Activated T-cell treated with anti-CD3 and anti-CD28 coated beads for 1 hour (primary cell): ENCODE results near the gene PODN.

ENCODE experiments used
- DNase-seq: peaks from one replicate; pipeline ENCODE4 v3.0.0-alpha.2; 2020; ENCODE audit warnings: low read depth

The PODN gene

DNA sequence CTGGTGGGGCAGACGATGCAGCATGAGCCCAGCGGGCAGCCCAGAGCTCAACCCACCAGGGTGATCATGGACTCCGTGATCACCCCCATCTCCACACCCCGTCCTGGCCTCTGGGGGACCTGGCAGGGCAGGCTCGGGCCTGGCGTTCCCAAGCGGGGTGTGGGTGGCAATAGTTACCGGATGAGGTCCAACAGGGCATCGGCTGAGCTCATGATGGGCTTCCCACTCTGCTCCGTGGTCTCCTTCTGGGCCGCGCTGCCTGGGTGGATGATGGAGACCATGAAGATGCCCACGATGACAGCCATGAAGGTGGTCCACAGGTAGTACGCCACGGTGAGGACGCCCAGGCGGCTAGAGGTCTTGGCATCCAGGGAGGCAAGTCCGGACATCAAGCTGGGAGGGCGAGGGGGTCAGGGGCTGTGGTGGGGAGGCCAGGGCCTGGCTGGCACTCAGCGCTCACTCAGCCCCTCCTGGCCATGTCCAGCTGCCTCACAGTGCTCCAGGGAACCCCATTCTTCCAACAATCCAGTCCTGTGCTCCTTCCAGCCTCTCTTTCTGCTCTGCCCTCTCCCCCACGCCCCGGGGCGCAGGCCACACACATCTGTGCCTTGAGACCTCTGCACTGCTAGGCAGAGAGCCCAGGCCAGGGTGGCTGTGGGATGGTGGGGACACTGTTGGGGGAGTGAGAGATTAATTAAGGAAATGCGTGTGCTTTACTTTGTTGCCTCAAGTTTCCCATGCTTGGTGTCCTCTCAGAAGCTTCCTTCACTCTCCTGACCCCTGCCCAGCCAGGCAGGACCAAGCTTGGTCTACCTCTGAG is 52.8 kb downstream of the PODN start:
- no peak for DNase-seq

DNA sequence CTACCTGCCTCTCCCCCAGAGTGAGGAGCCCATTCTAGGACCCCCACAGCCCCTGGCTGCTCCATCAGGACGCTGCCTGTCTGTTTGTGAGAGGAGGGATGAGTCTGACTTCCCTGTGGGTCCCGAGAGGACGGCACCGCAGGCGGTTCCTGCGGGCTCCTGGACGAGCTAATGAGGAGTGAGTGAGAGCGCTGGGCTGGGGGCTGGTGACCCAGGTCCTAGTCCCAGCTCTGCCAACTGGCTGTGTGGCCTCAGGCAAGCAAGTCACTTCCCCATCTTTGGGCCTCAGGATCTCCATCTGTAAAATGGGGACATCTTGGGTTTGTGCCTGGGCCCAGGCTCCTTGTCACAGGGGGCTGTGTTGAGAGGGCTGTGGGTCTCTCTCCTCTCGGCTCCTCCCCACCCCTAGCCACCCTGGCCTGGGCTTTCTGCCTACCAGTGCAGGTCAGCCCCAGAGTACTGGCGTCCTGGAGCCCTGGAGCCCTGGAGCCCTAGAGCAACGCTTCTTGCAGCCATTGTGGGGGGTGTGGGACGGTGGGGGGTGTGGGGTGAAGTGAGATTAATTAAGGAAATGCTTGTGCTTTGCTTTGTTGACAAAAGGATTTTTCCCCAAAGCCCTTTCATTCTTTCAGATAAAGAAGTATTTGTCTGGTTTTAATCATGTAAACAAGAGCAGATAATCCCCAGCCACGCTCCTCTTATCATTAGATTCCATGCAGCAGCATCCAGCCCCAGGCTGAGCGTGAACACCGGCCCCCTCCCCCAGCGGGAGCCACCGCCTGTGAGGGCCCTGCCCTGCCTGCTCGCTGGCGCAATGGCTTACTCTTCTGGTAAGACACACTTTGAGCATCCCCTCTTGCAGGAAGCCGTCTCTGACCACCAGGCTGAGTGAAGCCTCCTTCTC is 53.6 kb downstream of the PODN start:
- DNase-seq, result no peak

- no peak for DNase-seq
These were observed 54.3 kb downstream of the PODN start for GRCh38 chr1:53116307-53116810.

DNA sequence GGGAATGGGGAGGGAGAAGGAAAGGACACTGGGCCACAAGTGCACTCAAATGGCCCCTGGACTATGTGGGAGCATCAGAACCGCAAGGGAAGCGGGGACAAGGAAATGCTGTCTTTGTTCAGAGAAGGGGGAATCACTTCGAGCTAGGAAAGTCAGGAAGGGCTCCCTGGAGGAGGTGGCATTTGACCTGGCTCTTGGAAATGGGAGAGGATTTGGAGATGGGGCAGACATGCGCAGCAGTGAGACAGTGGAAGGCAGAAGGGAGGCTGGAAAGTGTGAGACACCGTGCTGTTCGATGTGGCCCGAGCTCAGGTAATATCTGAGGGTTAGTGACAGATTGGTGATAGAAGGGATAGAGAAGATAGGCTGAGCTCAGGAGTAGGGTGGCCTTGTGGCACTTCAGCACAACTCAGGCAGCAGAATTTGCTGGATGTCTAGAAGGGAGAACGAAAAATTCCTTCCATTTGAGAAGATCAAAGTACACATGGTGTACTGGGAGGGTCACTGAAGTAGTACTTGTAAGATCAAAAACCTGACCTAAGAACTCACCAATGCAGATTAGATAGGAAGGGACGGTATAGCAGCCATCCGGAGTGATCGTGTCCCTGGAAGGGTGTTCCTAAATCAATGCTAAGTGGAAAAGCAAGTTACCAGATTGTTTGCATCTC is 55.1 kb downstream of the PODN start:
- DNase-seq, result no peak

GRCh38 chr1:53117836-53118235 is 55.8 kb downstream of the PODN start:
- DNase-seq, result no peak

- no peak for DNase-seq
These were observed 58.6 kb downstream of the PODN start for GRCh38 chr1:53120659-53121058.

DNA sequence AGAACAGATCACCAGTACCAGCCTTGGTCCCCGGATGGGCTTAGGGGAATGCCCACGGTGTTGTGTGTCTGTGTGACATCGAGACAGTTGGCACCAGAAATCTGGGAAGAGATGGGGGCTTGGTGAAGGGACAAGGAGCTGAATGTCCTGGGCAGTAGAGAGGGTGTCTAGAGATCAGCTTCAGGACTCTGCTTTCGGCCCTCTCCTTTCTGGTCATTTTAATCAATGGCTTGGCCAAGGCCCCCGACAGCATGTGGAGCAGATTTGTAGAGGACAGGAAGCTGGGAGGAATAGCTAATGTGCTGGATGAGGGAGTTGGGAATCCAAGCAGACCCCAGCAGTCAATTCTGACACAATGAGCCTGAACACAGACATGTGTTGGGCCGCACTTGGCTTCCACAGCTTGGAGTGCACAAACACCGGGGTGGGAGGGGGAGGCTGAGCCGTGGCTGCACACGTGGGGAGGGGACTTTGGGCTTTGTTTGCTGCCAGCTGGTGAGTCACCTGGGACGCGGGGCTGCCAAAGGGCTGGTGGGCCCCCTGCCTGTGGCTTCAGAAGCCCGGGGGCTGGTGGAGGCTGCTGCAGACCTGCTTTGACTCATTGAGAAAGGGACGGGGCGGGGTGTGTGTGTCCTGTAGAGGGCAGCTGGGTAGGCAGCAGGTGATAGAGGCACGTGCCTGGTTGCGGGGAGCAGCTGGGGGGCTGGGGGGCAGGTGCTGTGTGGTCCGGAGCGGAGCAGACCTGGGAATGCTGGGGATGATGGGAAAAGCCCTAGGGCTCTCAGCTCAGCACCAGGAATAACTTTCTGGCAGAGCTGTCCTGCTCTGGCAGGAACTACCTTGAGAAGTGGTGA is 59.5 kb downstream of the PODN start:
- DNase-seq, result no peak

DNA sequence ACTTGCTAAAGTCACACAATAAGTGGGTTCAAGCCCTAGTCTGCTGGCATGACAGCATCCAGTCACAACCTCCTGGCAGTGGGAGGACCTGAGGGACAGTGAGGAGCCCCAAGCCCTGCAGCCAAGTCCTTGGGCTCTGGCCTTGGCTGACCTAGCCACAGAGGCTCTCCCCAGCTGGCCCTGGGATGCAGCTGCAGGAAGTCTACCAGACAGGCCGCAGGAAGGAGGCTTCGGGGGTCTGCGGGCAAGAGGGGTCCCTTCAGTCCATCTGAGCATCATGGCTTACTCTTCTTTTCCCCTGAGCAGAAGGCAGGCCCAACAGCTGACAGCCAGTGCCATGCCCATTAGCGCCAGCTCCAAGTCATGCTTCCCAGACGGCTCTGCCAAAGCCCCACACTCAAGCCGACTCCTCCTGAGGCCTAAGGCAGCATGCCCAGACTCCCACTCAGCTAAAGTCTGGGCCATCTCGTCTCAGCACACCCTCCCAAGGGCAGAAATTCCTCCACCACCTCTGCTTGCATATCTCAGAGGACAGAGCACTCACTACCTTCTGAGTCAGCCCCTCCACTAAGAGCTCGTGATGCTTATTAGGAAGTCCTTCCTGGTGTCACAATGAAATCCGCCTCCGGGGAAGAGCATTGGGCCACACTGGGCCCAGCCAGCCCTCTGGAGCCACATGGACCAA is 60.3 kb downstream of the PODN start:
- DNase-seq, result no peak

DNA sequence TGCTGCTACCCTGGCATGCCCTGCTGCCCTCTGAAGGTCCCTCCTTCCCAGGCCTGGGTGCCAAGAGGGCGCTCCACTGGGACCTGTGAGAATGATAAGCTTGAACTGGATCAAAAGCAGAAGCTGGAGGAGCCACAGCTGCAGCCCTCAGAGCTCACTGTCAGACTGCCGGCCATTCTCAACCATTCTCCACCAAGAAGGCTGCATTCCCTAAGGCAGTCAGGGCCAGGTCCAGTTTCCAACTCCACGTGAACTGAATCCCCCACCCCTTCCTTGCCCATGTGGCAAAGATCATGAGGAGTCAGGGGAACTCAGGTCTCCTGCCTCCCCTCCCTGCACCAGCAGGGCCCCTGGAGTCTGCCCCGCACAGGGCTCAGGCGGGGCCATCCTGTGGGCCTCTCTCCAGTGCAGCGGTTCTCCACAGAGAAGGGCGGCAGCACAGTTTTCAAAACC is 61.0 kb downstream of the PODN start:
- DNase-seq, result no peak

DNA sequence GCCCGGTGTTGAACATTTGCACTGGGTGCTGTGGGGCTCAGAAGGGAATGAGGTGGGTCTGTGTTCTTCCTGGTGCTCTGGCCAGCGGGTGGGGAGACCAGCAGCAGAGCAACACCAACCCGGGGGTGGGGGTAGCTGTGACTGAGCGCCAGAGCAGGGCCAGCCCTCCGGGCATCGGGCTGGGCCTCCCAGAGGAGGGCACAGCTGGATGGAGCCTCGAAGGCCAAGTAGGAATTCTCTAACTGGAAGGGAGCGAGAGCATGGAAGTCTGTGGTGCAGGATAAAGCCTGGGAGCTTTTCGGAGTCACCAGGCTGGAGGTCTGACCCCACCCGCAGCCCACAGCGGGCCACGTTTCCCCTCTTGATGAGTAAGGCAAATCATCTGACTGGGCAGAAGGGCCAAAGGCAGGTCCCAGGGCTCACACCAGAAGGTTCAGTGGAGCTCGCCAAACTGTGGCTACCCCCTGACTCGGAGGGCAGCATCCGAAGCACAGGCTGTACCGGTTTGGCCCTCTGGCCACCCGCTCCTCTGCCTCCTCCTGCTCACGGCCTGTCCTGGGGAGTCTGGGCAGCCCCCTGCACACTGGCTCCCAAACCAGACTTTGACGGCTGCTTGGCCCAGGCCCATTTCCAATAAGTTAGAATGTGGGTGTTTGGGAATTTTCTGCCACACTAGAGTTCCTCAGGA is 61.6 kb downstream of the PODN start:
- DNase-seq, result no peak

- DNase-seq, result no peak
These were observed 63.1 kb downstream of the PODN start for GRCh38 chr1:53125122-53125521.

DNA sequence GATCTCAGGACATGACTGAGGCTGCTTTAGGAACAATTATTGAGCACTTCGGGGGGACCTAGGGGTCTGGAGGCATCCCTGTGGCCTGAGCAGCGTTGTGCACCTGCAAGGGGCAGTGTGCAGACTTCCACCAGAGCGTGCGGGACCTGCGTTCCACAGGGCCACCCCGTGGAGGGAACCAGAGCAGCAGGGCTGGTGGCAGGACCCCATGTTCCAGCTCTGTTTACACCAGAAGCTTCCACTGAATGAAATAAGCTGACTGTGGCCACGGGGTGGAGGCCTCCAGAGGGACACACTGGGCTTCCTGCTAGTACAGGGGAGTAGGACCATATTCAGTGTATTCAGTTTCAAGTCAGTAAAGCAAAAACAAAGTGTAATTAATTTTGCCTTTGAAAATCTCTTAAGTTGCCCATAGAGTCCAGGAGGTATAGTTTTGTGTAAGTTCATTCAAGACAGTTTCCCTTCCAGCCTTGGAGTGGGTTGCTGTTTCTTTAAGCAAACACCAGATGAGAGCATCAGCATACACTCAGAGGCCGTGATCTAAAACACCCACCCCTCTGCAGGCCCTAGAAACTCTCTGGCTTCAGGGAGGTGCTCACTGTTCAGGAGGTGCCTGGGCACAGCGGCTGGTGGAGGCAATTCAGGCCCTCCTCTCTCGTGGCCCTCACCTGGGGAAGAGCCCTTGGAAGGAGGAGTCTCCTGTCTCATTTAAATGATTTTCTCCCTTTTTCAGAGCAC is 63.8 kb downstream of the PODN start:
- no peak for DNase-seq

DNA sequence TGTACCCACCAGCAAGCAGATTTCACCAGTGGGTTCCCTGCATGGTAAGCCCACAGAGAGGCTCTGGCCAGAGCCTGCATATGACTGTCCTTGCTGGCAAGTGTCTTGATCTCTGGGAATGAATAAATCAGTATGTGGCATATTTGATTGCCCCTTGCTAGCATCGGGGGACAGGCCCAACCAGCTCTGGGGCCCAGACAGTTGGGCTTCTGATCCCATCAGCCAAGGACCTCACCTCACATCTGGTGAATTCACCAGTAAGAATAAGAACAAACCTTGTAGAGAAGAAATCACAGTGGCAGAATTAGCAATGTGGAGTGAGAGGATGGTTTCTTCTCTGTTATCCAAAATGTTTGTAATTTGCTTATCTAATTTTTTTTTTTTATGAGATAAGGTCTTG is 64.5 kb downstream of the PODN start:
- DNase-seq, result no peak

- DNase-seq, result no peak
These were observed 65.5 kb downstream of the PODN start for GRCh38 chr1:53127546-53127945.

GRCh38 chr1:53128401-53128800 is 66.4 kb downstream of the PODN start:
- no peak for DNase-seq

GRCh38 chr1:53129891-53130597 is 68.0 kb downstream of the PODN start:
- no peak for DNase-seq

- DNase-seq, result no peak
These were observed 68.5 kb downstream of the PODN start for GRCh38 chr1:53130598-53130877.

- no peak for DNase-seq
These were observed 69.0 kb downstream of the PODN start for GRCh38 chr1:53130878-53131589.

- no peak for DNase-seq
These were observed 69.6 kb downstream of the PODN start for GRCh38 chr1:53131590-53131938.
